HG02884 (cell line): ENCODE data around the gene CPNE5.

Experiments
- ATAC-seq: cut with Tn5 transposase; IDR thresholded peaks from one replicate; pipeline ENCODE4 v1.9.1; 2021; ENCODE audit warnings: mild to moderate bottlenecking, moderate library complexity; ENCODE audit not compliant: unreplicated experiment

CPNE5 gene

GRCh38 chr6:36858407-36858981, 19.2 kb upstream of the CPNE5 start:
- ATAC-seq = no peak

GRCh38 chr6:36857325-36857724, 18.1 kb upstream of the CPNE5 start:
- ATAC-seq = no peak

GRCh38 chr6:36856277-36856676, 17.0 kb upstream of the CPNE5 start:
- no peak for ATAC-seq

- ATAC-seq = no peak
Observed at GRCh38 chr6:36855750-36856149, 16.5 kb upstream of the CPNE5 start.

- ATAC-seq = no peak
Observed at GRCh38 chr6:36853325-36853724, 14.1 kb upstream of the CPNE5 start.

GRCh38 chr6:36852481-36853147, 13.4 kb upstream of the CPNE5 start:
- ATAC-seq = no peak

- no peak for ATAC-seq
Observed at GRCh38 chr6:36851626-36852025, 12.4 kb upstream of the CPNE5 start.

GRCh38 chr6:36851149-36851614, 11.9 kb upstream of the CPNE5 start:
- ATAC-seq = no peak

- no peak for ATAC-seq
Observed at GRCh38 chr6:36850021-36850420, 10.8 kb upstream of the CPNE5 start.

- no peak for ATAC-seq
Observed at GRCh38 chr6:36848658-36849441, 9.6 kb upstream of the CPNE5 start.

GRCh38 chr6:36847991-36848390, 8.7 kb upstream of the CPNE5 start:
- no peak for ATAC-seq

GRCh38 chr6:36847152-36847551, 7.9 kb upstream of the CPNE5 start:
- ATAC-seq = no peak

- ATAC-seq = no peak
Observed at GRCh38 chr6:36845233-36845632, 6.0 kb upstream of the CPNE5 start.

- no peak for ATAC-seq
Observed at GRCh38 chr6:36844232-36845170, 5.3 kb upstream of the CPNE5 start.

GRCh38 chr6:36843170-36843569, 3.9 kb upstream of the CPNE5 start:
- ATAC-seq = no peak

GRCh38 chr6:36841756-36842155, 2.5 kb upstream of the CPNE5 start:
- no peak for ATAC-seq

- ATAC-seq = no peak
Observed at GRCh38 chr6:36840432-36841403, 1.5 kb upstream of the CPNE5 start.

- no peak for ATAC-seq
Observed at GRCh38 chr6:36839749-36840431, 646 bp upstream of the CPNE5 start.

GRCh38 chr6:36837686-36838085, 1.6 kb downstream of the CPNE5 start:
- no peak for ATAC-seq
